ENCODE data around the gene TMEM14B.

The TMEM14B gene

GRCh38 chr6:10769419-10769818 lies 21.8 kb downstream of the TMEM14B start:
- H3K36me3 Mint-ChIP-seq (ENCODE audit: low read depth), result peaks cover 36% of the 10 kb centered on the region
- H3K27ac Mint-ChIP-seq, result no peak overlapping the region
- H3K27me3 Mint-ChIP-seq, result no peaks in the 10 kb centered on the region
- no peaks in the 10 kb centered on the region for H3K4me1 Mint-ChIP-seq (ENCODE audit: low read depth)
- no peaks in the 10 kb centered on the region for H3K9me3 Mint-ChIP-seq
- no peak overlapping the region for H3K4me3 Mint-ChIP-seq

GRCh38 chr6:10771371-10771894 lies 23.8 kb downstream of the TMEM14B start:
- Mint-ChIP-seq H3K27ac (no peak overlapping the region), H3K4me1 (ENCODE audit: low read depth) (no peaks in the 10 kb centered on the region), H3K9me3 (no peaks in the 10 kb centered on the region), H3K36me3 (ENCODE audit: low read depth) (peaks cover 50% of the 10 kb centered on the region), H3K4me3 (no peak overlapping the region), H3K27me3 (no peaks in the 10 kb centered on the region)

GRCh38 chr6:10778230-10778629 lies 30.6 kb downstream of the TMEM14B start:
- H3K36me3 Mint-ChIP-seq (ENCODE audit: low read depth), result peaks cover 46% of the 10 kb centered on the region
- H3K27ac Mint-ChIP-seq, result no peak overlapping the region
- no peak overlapping the region for H3K4me3 Mint-ChIP-seq
- H3K27me3 Mint-ChIP-seq, result no peaks in the 10 kb centered on the region
- H3K9me3 Mint-ChIP-seq, result no peaks in the 10 kb centered on the region
- H3K4me1 Mint-ChIP-seq (ENCODE audit: low read depth), result no peaks in the 10 kb centered on the region

- H3K4me1 Mint-ChIP-seq (ENCODE audit: low read depth), result no peaks in the 10 kb centered on the region
- H3K4me3 Mint-ChIP-seq, result no peak overlapping the region
- H3K27ac Mint-ChIP-seq, result no peak overlapping the region
- no peaks in the 10 kb centered on the region for H3K27me3 Mint-ChIP-seq
- H3K9me3 Mint-ChIP-seq, result no peaks in the 10 kb centered on the region
- peaks cover 50% of the 10 kb centered on the region for H3K36me3 Mint-ChIP-seq (ENCODE audit: low read depth)
Measured at GRCh38 chr6:10779076-10779475, 31.5 kb downstream of the TMEM14B start.

- no peaks in the 10 kb centered on the region for H3K27me3 Mint-ChIP-seq
- no peak overlapping the region for H3K27ac Mint-ChIP-seq
- peaks cover 7% of the 10 kb centered on the region for H3K4me1 Mint-ChIP-seq (ENCODE audit: low read depth)
- no peaks in the 10 kb centered on the region for H3K9me3 Mint-ChIP-seq
- H3K4me3 Mint-ChIP-seq, result no peak overlapping the region
- H3K36me3 Mint-ChIP-seq (ENCODE audit: low read depth), result peaks cover 32% of the 10 kb centered on the region
Measured at GRCh38 chr6:10791673-10792072, 44.1 kb downstream of the TMEM14B start.

- Mint-ChIP-seq H3K4me1 (ENCODE audit: low read depth) (peaks cover 7% of the 10 kb centered on the region), H3K9me3 (no peaks in the 10 kb centered on the region), H3K4me3 (no peak overlapping the region), H3K27ac (no peak overlapping the region), H3K36me3 (ENCODE audit: low read depth) (peaks cover 32% of the 10 kb centered on the region), H3K27me3 (no peaks in the 10 kb centered on the region)
Measured at GRCh38 chr6:10792101-10792500, 44.5 kb downstream of the TMEM14B start.

- no peak overlapping the region for H3K4me3 Mint-ChIP-seq
- H3K27ac Mint-ChIP-seq, result no peak overlapping the region
- no peaks in the 10 kb centered on the region for H3K9me3 Mint-ChIP-seq
- peaks cover 32% of the 10 kb centered on the region for H3K36me3 Mint-ChIP-seq (ENCODE audit: low read depth)
- H3K27me3 Mint-ChIP-seq, result no peaks in the 10 kb centered on the region
- peaks cover 7% of the 10 kb centered on the region for H3K4me1 Mint-ChIP-seq (ENCODE audit: low read depth)
Measured at GRCh38 chr6:10793035-10793434, 45.4 kb downstream of the TMEM14B start.

- no peaks in the 10 kb centered on the region for H3K9me3 Mint-ChIP-seq
- H3K4me1 Mint-ChIP-seq (ENCODE audit: low read depth), result peaks cover 7% of the 10 kb centered on the region
- H3K27ac Mint-ChIP-seq, result no peak overlapping the region
- no peaks in the 10 kb centered on the region for H3K27me3 Mint-ChIP-seq
- H3K4me3 Mint-ChIP-seq, result no peak overlapping the region
- peaks cover 32% of the 10 kb centered on the region for H3K36me3 Mint-ChIP-seq (ENCODE audit: low read depth)
Measured at GRCh38 chr6:10793695-10794094, 46.1 kb downstream of the TMEM14B start.

GRCh38 chr6:10794239-10794638 lies 46.6 kb downstream of the TMEM14B start:
- H3K9me3 Mint-ChIP-seq, result no peaks in the 10 kb centered on the region

GRCh38 chr6:10800810-10801209 lies 53.2 kb downstream of the TMEM14B start:
- H3K27ac Mint-ChIP-seq, result no peak overlapping the region
- H3K36me3 Mint-ChIP-seq (ENCODE audit: low read depth), result peaks cover 6% of the 10 kb centered on the region
- no peaks in the 10 kb centered on the region for H3K9me3 Mint-ChIP-seq
- no peak overlapping the region for H3K4me3 Mint-ChIP-seq
- no peaks in the 10 kb centered on the region for H3K4me1 Mint-ChIP-seq (ENCODE audit: low read depth)
- H3K27me3 Mint-ChIP-seq, result no peaks in the 10 kb centered on the region

More at GRCh38 chr6:10794239-10794638, 46.6 kb downstream of the TMEM14B start:
- H3K4me1 Mint-ChIP-seq (ENCODE audit: low read depth), result peaks cover 7% of the 10 kb centered on the region
- no peak overlapping the region for H3K4me3 Mint-ChIP-seq
- no peak overlapping the region for H3K27ac Mint-ChIP-seq
- H3K36me3 Mint-ChIP-seq (ENCODE audit: low read depth), result peaks cover 32% of the 10 kb centered on the region
- no peaks in the 10 kb centered on the region for H3K27me3 Mint-ChIP-seq

GRCh38 chr6:10801224-10801848 lies 53.7 kb downstream of the TMEM14B start:
- Mint-ChIP-seq H3K36me3 (ENCODE audit: low read depth) (peaks cover 9% of the 10 kb centered on the region), H3K4me1 (ENCODE audit: low read depth) (no peaks in the 10 kb centered on the region), H3K4me3 (no peak overlapping the region), H3K27ac (no peak overlapping the region), H3K9me3 (no peaks in the 10 kb centered on the region), H3K27me3 (no peaks in the 10 kb centered on the region)
